Endodermal cell (in vitro differentiated cells): ENCODE measurements around the gene SLC16A13. TPM values are rescaled to one million over a fixed set of nuclear protein-coding genes. Genes with fewer than 3 reads are reported as not detected.

Experiments
- DNase-seq: peaks from one replicate; pipeline ENCODE4 v3.0.0-alpha.2; 2017
- H3K27ac ChIP-seq: 2 replicates; pipeline ENCODE4 v1.5.1; 2013; ENCODE audit warnings: mild to moderate bottlenecking, low read depth, low read length, moderate library complexity
- H3K27me3 ChIP-seq: 2 replicates; pipeline ENCODE4 v1.6.1; 2013; ENCODE audit warnings: mild to moderate bottlenecking, low read length, moderate library complexity; ENCODE audit not compliant: insufficient read depth, control insufficient read depth, poor library complexity, severe bottlenecking
- H3K36me3 ChIP-seq: 2 replicates; pipeline ENCODE4 v1.7.0; 2013; ENCODE audit warnings: mild to moderate bottlenecking, low read length, moderate library complexity; ENCODE audit not compliant: control insufficient read depth, insufficient read depth
- H3K4me1 ChIP-seq: one replicate; pipeline ENCODE4 v1.7.0; 2013; ENCODE audit warnings: low read length; ENCODE audit not compliant: control insufficient read depth, insufficient read depth
- H3K4me3 ChIP-seq: 2 replicates; pipeline ENCODE4 v1.5.1; 2013; ENCODE audit warnings: mild to moderate bottlenecking, low read length, moderate library complexity
- H3K9ac ChIP-seq: 2 replicates; pipeline ENCODE4 v1.6.1; 2013; ENCODE audit warnings: mild to moderate bottlenecking, low read length, moderate library complexity; ENCODE audit not compliant: poor library complexity, severe bottlenecking; ENCODE audit errors: extremely low read depth
- H3K9me3 ChIP-seq: 2 replicates; pipeline ENCODE4 v1.6.1; 2013; ENCODE audit warnings: mild to moderate bottlenecking, low read length, moderate library complexity; ENCODE audit not compliant: control insufficient read depth
- H3K27ac Mint-ChIP-seq: 2 replicates; pipeline ENCODE4 v1.8.0; 2020; ENCODE audit warnings: mixed read lengths
- H3K27me3 Mint-ChIP-seq: 2 replicates; pipeline ENCODE4 v1.8.0; 2021; ENCODE audit warnings: mild to moderate bottlenecking, mixed read lengths; ENCODE audit not compliant: insufficient read depth
- H3K36me3 Mint-ChIP-seq: 2 replicates; pipeline ENCODE4 v1.8.0; 2020; ENCODE audit warnings: low read depth, mixed read lengths
- H3K4me1 Mint-ChIP-seq: 2 replicates; pipeline ENCODE4 v1.8.0; 2020; ENCODE audit warnings: mixed read lengths
- H3K4me3 Mint-ChIP-seq: 2 replicates; pipeline ENCODE4 v1.8.0; 2020; ENCODE audit warnings: mild to moderate bottlenecking, moderate library complexity, mixed read lengths
- H3K9me3 Mint-ChIP-seq: 2 replicates; pipeline ENCODE4 v1.8.0; 2020; ENCODE audit warnings: mild to moderate bottlenecking, mixed read lengths
- WGBS, 2 experiments: methylation state at CpG; one replicate each; pipeline versions ENCODE4 v1.1.5 to v1.1.7; 2013; ENCODE audit warnings: missing lambda C conversion rate in 2 of 2, mixed read lengths in 1 of 2; ENCODE audit not compliant: insufficient coverage in 1 of 2, insufficient read length in 1 of 2; 5-methylcytosine and 5-hydroxymethylcytosine counted together
- total RNA-seq, 2 donors: library from RNA; stranded (reverse); fragmentation: NEBNext Ultra II Directional in 1 of 2; extraction: Animal tissue kit (Norgen Biotek cat#: 25700) in 1 of 2; gene quantifications; 2 replicates in 1 of 2; 3 replicates in 1 of 2; pipeline ENCODE4 v1.2.1, GENCODE V29; 2021
- TF ChIP-seq, protein P1 (sequence below): fragments of 200-600 bp; sonication (generic); conservative IDR thresholded peaks from 2 replicates; pipeline ENCODE4 v1.5.0; 2021; ENCODE audit warnings: antibody characterized with exemption, mild to moderate bottlenecking

SLC16A13 gene
- total RNA-seq, 2 donors from 2014 or later, result 18.8 to 19.9 TPM

DNA sequence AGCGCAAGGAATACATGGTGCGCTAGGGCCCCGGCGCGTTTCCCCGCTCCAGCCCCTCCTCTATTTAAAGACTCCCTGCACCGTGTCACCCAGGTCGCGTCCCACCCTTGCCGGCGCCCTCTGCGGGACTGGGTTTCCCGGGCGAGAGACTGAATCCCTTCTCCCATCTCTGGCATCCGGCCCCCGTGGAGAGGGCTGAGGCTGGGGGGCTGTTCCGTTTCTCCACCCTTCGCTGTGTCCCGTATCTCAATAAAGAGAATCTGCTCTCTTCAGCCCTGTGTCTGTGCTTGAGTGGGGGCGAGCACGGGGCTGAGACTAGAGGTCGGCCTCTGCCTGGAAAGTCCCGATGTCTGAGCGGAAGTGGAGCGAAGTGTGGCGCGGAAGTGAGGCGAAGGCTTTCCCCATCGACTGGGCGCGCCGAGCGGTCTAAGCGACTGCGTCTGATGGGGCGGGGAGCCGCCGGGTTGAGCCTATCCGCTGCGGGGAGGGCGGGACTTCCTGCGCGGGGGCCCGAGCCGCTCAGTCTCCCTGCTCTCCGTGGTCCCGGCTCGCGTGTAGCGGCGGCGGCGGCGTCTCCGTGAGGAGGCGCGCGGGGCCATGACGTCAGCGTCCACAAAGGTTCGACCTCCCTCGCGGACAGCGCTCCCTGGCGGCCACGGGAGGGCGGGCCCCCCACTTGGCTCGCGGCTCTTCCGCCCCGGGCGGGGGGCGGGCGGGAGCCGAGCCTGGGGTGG lies 21.4 kb upstream of the SLC16A13 start:
- 1 to 10% methylated on average over 6 to 75 of the region's 75 CpGs for WGBS, 2 experiments
- H3K9me3 Mint-ChIP-seq, result no peaks in the 10 kb centered on the region
- H3K27me3 Mint-ChIP-seq, result no peaks in the 10 kb centered on the region
- Histone ChIP-seq H3K4me3 (peak overlapping the region; percentile 100), H3K9ac (peak overlapping the region; percentile 96), H3K9me3 (no peaks in the 10 kb centered on the region), H3K27me3 (no peaks in the 10 kb centered on the region), H3K4me1 (no peaks in the 10 kb centered on the region), H3K27ac (peak overlapping the region; percentile 78), H3K36me3 (peaks cover 9% of the 10 kb centered on the region)
- peaks cover 24% of the 10 kb centered on the region for H3K4me1 Mint-ChIP-seq
- peak; percentile 99 for DNase-seq
- peak overlapping the region; percentile 100 for H3K27ac Mint-ChIP-seq
- TF ChIP-seq, protein P1, sequence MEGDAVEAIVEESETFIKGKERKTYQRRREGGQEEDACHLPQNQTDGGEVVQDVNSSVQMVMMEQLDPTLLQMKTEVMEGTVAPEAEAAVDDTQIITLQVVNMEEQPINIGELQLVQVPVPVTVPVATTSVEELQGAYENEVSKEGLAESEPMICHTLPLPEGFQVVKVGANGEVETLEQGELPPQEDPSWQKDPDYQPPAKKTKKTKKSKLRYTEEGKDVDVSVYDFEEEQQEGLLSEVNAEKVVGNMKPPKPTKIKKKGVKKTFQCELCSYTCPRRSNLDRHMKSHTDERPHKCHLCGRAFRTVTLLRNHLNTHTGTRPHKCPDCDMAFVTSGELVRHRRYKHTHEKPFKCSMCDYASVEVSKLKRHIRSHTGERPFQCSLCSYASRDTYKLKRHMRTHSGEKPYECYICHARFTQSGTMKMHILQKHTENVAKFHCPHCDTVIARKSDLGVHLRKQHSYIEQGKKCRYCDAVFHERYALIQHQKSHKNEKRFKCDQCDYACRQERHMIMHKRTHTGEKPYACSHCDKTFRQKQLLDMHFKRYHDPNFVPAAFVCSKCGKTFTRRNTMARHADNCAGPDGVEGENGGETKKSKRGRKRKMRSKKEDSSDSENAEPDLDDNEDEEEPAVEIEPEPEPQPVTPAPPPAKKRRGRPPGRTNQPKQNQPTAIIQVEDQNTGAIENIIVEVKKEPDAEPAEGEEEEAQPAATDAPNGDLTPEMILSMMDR, result peak; percentile 91
- H3K4me3 Mint-ChIP-seq, result peak overlapping the region; percentile 94
- peaks cover 22% of the 10 kb centered on the region for H3K36me3 Mint-ChIP-seq

DNA sequence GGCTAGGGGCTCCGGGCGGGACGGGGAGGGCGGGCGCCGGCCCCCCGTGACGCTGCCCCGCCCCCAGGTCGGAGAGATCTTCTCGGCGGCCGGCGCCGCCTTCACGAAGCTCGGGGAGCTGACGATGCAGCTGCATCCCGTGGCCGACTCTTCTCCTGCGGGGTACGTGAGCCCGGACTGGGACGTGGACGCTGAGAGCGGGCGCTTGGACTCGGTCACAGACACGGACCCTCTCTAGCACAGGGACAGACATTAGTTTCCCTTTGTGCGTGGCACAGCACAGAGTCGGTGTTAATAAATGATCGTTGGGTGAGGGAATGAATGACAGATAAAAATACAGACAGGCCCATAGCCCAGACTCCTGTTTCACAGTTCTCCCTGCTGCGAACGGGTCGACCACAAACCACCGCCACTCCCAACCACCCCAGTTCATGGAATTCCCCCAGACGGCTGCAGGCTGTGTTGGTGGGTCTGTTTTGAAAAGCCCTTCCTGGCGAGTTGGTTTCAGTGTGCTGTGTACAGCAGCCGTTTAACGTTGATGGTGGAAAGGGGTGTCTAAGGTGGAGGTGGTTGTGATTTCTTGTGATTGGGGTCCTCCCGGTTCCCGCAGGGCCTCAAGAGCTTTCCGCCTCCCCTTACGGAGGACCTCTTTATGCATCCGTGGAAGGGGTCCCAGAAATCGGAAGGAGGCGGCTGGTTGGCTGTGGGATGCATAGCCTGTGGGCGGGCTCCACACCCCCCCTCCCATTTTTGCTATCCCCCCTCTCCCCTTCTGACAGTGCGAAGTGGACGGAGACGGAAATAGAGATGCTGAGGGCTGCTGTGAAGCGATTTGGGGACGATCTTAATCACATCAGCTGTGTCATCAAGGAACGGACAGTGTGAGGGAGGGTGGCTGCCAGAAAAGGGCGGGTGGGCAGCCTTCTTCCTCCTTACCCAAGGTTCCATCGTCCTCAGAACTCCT lies 20.5 kb upstream of the SLC16A13 start:
- no peaks in the 10 kb centered on the region for H3K27me3 Mint-ChIP-seq
- TF ChIP-seq, protein P1, result peak; percentile 8
- H3K27ac Mint-ChIP-seq, result peak overlapping the region; percentile 92
- peak overlapping the region; percentile 50 for H3K9ac ChIP-seq
- H3K36me3 Mint-ChIP-seq, result peaks cover 18% of the 10 kb centered on the region
- peak overlapping the region; percentile 94 for H3K4me3 Mint-ChIP-seq
- no peaks in the 10 kb centered on the region for H3K4me1 ChIP-seq
- H3K4me3 ChIP-seq, result peak overlapping the region; percentile 100
- peaks cover 3% of the 10 kb centered on the region for H3K36me3 ChIP-seq
- peaks cover 28% of the 10 kb centered on the region for H3K4me1 Mint-ChIP-seq
- no peaks in the 10 kb centered on the region for H3K9me3 ChIP-seq
- no peaks in the 10 kb centered on the region for H3K27me3 ChIP-seq
- 32 to 65% methylated on average over 7 to 56 of the region's 56 CpGs for WGBS, 2 experiments
- peak overlapping the region; percentile 78 for H3K27ac ChIP-seq
- peak; percentile 54 for DNase-seq
- H3K9me3 Mint-ChIP-seq, result no peaks in the 10 kb centered on the region

GRCh38 chr17:7016418-7016817 lies 19.4 kb upstream of the SLC16A13 start:
- no peaks in the 10 kb centered on the region for H3K9me3 ChIP-seq
- Mint-ChIP-seq H3K4me3 (peak overlapping the region; percentile 94), H3K4me1 (peaks cover 29% of the 10 kb centered on the region), H3K9me3 (no peaks in the 10 kb centered on the region), H3K27ac (peak overlapping the region; percentile 70), H3K36me3 (peaks cover 18% of the 10 kb centered on the region), H3K27me3 (peaks cover 11% of the 10 kb centered on the region)
- peaks cover 3% of the 10 kb centered on the region for H3K36me3 ChIP-seq
- TF ChIP-seq, protein P1, result no peak
- no peak overlapping the region for H3K4me3 ChIP-seq
- peak; percentile 36 for DNase-seq
- WGBS, 2 experiments, result 83 to 87% methylated on average over 2 to 3 of the region's 3 CpGs
- no peak overlapping the region for H3K27ac ChIP-seq
- no peaks in the 10 kb centered on the region for H3K4me1 ChIP-seq
- H3K27me3 ChIP-seq, result peaks cover 9% of the 10 kb centered on the region
- H3K9ac ChIP-seq, result no peak overlapping the region
